NCI-H345 treated with DMSO at 0.1 percent for 48 hours (cell line): ENCODE measurements around the gene HOXC12.

Source experiments
- DNase-seq: peaks from one replicate; lab custom pipeline; 2025; ENCODE audit not compliant: unreplicated experiment; lab: John Stamatoyannopoulos, UW

Gene HOXC12

DNA sequence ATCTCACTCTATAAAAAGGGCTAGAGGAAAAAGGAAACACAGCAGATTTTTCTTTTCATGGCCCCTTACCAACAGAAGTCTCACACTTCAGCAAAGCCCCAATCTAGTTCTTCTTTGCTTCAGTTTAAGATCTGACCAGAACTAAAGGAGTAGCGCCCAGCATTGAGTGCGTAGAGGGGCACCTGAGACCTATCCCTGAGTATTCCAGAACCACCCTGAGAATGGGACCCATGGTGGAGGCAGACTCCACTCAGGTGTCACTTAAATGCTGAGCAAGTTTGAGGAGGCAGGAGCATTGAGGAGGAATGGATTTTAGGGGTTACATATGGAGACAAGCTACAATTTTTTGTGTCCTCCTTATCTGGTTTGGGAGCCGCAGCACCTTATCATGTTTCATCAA lies 16.4 kb downstream of the HOXC12 start:
- DNase-seq: no peak

DNA sequence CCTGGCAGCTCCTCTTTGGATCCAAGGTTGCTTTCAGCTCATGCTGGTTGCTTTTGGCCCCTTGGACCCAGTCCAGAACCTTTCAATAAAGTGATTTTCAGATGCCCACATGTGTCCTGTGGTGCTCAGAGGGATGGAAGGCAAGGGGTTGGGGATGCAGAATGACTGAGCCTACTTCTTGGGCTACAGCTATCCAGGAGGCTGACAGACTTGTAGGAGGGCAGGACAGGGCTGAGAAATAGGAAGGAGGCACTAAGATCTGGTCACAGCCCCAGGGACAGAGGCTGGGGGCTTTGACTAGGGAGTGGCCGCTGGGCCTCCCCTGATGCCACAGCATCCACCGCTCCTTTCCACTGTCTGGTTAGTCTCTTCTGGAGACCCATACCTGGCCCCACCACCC lies 17.0 kb downstream of the HOXC12 start:
- DNase-seq: no peak

DNA sequence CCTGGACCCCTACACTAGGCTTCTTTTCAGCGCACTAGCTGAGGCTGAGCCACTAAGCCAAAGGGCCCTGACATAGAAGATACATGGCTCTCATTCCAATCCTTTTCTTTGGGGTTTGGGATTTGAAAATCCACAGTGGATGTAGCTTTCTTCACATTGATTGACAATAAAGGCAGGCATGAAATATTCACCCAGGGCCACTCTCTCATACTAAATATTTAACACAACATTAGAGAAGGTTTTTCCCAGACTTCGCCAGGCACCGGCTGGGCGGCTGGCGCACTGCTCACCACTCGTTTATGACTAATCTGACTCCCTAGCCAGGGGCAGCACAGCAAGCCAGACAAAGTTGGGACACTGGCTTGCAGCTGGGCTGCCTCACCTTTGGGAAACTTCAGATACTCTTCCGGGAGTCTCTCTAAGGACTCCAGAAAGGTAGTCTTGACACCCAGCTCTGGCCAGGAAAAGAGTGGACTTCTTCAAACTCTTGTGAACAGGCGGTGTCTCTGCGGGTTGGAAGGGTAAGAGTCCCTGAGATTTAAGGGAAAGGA lies 17.5 kb downstream of the HOXC12 start:
- DNase-seq: no peak

DNA sequence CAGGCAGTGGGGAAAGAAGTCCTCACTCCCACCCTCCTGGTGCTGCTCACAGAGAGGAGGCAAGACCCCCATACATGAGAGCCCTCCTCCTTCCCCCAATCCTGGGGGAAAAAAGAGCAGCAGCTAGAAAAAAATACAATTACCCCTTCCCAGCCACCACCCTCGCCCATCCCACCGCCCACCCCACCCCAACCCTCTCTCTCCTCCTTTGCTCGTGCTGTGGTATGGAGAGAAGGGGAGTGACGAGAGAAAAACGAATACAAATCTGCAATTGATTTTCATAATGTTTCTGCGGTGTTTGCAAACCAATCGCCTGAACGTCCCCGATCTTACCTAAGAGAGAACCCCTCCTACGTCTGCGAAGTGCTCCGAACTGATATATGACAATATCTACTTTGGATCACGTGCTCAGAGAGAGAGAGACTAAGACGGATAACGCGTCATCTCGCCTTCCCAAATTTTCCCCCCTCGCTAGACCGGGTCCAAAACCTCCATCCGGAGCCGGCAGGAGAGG lies 18.1 kb downstream of the HOXC12 start, which contains the start of gene HOXC11:
HOXC11 (plus strand) TSS at position 405 of the 514 bp plus-strand sequence. CDS start 116 bp downstream, outside the sequence.
- no peak for DNase-seq

DNA sequence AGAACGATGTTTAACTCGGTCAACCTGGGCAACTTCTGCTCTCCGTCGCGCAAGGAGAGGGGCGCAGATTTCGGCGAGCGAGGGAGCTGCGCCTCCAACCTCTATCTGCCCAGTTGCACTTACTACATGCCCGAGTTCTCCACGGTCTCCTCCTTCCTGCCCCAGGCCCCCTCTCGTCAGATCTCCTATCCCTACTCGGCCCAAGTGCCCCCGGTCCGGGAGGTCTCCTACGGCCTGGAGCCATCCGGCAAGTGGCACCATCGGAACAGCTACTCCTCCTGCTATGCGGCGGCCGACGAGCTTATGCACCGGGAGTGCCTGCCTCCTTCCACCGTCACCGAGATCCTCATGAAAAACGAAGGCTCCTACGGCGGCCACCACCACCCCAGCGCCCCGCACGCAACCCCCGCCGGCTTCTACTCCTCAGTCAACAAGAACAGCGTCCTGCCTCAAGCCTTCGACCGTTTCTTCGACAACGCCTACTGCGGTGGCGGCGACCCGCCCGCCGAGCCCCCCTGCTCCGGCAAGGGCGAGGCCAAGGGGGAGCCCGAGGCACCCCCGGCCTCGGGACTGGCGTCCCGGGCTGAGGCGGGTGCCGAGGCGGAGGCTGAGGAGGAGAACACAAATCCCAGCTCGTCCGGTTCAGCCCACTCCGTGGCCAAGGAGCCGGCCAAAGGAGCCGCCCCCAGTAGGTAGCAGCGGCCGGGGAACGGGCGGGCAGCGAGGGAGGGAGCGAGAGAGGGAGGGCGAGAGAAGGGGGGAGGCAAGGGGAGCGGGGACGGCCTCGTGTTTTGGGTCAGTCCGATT lies 18.7 kb downstream of the HOXC12 start:
- DNase-seq: no peak

DNA sequence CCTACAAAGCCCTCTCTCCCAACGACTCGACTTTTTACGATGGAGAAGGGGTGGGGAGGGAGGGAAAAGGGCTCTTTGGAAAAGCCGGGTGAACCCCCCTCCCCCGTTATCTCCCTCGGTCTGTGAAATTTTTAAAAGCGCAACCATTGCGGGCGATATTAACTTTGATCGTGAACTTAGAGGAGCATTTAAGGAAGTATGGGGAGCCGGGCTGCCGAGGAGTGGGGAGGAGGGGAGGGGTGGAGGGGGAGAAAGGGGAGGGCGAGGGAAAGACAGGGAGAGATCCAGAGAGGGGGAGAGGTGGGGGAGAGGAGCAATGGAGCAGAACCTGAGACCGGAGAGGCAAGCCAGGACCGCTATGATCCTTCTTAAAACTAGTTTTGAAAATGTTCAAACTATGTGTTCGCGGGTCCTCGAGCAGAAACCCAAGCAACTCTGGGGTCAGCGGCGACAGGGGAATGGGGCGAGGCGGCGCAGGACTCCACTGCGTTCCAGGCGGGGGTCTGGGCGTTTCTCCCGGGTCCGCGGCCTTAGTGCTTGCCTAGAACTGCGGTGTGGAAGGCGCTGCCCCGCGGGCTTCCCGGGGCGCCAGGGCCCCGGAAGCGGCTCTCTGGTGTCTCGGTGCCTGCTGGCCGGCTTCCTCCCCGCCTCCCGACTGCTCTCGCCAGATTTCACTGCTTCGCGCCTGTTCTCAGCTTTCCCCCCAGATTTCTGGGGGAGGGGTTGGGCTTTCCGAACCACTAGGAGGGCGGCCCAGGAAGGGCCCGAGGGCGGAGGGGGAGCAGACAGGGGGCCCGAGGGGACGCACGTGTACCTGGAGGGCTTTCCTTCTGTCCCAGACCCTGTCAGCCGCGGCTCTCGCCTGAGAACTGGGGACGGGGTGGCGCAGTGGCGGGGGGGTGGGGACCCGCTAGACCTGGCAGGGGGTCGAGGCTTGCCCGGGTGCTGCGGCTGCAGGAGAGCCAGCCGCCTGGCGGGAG lies 19.7 kb downstream of the HOXC12 start, which contains the start of gene HOTAIR:
HOTAIR (minus strand) TSS at position 871 of the 980 bp plus-strand sequence.
- no peak for DNase-seq

DNA sequence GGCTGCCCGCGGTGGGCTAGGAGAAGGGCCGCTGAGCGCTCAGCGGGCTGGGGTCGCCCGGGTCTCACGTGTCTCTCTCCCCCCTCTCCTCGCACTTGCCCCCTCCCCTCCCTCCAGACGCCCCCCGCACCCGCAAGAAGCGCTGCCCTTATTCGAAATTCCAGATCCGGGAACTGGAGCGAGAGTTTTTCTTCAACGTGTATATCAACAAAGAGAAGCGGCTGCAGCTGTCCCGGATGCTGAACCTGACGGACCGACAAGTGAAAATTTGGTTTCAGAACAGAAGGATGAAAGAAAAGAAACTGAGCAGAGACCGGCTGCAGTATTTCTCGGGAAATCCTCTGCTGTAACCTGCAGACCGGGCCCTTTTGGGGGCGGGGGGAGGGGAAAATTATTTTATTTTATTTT lies 20.4 kb downstream of the HOXC12 start:
- no peak for DNase-seq

DNA sequence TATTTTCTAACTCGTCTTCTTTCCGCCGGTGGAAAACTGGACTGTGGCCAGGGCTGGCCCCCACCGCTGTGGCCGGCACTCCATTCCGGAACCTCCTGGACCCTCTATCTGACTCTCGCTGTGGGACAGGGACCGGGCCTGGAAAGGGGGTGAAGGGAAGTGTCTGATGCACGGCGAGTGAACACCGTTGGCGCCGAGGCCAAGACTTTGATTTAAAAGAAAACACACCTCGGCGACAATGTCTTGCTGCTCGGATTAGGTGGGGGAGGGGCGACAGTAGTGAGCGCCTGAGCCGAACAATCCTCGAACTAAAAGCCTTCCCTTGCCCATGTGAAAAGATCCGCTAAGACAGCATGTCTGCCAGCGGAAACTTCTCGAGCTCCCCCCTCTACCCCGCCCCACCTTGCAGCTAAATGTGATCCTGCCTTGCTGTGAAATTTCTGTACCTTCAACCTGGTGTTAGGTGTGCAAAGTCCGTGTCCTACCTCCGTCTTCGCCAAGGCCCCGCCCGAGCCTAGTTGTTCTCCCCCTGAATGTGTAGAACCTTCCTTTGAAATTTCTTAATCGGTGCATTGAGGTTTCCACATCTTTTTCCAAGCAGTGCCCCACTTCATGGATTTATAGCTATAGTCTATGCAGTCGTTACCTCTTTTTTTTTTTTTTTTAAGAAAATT lies 20.9 kb downstream of the HOXC12 start:
- DNase-seq: no peak

DNA sequence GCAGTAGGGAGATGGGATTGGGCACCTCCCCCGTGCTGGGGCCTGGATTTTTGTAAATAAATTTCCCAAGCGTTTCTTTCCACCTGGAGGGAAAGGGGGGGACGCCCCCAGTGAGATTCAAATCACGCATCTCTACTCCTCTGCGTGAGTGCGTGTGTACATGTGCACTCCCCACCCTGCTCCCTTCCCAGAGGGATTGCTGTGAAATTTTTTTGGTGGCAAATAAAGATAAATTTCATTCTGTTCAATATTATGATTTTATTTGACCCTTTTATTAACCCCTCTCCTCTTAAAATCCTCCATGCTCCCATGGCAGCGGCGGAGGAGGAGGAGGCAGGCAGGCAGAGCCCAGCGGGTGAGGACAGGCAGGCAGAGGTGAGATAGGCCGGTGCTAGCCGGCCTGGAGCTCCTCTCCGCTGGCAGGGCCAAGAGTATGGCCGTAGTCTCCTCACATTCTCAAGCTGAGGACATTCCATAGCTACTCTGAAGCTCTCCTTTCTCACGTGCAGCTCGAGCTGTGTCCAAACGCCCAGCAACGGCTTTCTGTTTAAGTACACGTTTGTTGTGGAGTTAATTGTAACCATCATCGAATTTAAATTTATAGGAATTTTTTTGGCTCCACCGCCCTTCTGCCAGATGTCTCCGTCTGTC lies 21.6 kb downstream of the HOXC12 start:
- DNase-seq: no peak

DNA sequence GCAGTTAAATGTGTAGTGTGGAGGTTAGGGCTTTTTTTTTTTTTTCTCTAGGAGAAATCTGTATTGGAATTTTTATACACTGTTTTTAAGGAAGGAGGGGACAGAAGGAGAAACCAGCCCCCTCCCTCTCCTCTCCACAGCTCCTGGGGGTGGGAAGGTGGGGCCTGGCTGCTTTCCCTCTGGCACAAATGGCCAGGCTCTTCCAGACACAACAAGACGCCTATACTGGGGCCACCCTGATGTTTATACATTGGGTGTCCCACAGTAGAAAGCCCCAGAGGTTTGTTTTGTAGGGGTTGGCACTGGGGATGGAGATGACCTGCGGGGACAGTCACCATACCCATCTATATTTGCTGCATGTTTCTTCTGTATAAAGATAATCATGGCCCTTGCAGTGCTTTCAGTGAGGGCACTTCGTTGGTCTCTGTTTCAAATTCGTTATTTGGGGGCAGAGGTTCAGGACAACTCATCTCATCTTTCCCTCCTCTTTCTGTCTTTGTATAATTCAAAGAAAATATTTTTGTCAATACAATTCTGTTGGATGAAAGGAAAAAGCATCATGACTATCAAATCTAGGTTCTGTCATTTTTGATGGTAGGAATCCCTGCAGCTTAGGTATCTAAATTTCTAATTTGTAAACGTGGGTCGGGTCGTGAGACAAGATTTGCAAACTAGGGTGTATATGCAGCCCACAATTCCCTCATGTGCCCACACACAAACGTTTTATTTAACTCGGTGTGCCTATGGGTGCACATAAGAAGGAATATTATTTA lies 22.3 kb downstream of the HOXC12 start:
- DNase-seq: no peak

DNA sequence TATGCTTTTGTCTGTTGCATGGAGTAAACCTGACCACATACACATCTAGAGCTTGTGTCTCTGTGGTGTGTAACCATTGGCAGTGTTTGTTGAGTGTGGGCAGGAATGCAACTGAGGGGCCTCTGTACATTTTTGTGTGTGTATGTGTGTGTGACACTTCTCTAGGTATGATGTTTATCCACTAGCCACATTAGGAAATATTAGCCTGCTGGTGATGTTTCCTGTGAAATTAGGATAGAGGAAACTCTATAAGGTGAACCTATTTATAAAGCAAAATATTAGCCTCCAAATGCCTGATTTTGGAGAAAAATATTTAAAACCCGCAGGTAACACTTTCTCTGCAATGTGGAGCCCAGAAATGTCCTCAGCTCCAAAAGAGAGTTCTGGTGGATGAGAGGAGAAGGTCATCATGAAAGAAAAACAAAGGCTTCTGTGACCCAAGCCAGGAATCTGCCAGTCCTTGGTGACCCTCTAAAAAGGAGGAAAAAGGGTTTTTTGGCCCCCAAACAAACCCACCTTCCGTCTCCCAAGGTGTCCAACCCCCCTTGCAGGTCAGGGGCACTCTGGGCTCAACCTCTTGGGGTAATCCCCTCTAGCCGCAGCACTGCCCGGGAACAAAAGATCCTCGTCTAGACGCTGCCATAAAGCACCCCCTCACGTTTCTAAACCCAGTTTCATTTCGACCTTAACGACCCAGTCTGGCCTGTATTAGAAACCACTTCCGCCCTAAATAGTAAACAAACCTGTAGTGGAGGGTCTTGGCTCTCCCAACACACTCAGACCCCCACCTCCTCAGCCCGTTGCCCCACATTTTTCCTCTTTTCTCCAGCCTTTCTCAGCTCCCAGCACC lies 23.1 kb downstream of the HOXC12 start:
- no peak for DNase-seq

DNA sequence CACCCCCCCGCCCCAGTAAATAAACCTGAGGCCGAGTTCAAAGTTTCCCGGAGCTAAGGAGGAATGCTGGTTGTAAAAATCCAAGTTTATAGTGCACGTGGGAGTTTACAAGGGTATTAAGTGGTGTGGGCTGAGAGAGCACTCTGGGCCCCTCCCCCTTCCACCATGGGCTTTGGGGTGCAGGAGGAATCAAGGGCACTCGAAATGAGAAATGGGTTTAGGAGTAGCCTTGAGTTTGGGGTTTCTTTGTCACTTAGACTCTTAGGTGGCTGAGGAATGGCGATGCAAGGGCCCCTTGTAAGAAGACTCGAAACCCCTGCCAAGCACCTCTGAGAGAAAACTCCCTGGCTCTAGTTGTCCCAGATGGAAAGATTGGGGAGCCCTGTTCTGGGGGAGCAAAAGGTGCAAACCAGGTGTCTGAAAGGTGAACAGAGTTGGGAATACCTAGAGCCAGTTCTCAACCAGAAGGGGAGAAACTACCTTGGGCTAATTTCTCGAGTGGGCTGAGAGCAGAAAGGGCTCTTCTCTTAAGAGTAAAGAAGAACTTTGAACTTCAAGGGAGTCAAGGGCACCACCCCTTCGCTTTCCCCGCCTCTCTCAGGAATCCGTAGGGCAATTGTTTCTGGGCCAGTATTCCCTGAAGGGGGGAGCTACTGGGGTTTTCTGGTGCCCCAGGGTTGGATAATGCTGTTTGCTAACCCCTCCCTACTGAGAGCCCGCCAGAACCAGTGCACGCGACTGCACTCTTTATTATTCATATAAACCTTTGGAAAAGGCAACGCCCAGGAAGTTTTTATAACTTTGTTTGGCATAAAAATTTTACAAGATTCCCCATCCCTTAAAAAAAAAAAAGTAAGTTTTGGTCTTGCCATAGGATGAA lies 24.0 kb downstream of the HOXC12 start:
- DNase-seq: no peak

DNA sequence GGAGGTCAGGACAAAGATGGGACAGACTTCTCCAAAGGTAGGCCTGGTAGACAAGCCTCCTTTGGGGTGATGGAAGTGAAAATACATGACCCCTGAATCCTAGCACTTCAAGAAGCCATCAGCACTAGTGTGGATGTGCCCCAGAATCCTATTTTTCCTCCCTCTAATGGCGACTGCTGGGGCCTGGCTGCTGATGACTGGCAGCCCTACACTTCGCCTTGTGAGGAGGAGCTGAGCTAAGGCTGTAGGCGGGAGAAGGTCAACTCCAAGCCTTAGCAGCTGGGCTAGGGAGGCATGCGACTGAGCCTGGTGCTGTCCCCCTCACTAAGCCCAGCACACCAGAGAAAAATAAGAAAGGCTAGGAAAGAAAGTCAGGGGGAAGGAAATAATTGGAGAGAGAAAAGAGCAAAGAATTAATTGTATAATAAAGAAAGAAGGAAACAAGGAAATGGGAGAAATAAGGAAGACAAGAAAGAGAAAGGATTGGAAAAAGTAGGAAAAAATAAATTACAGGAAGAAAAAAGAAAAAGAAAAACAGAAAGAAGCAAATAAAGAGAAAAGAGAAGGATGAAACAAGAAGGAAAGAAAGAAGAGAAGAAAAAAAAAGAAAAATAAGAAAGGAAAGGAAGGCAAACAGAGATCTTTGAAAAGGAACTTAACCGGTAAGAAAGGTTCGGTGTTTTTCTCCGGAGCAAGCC lies 25.6 kb downstream of the HOXC12 start:
- DNase-seq: no peak

DNA sequence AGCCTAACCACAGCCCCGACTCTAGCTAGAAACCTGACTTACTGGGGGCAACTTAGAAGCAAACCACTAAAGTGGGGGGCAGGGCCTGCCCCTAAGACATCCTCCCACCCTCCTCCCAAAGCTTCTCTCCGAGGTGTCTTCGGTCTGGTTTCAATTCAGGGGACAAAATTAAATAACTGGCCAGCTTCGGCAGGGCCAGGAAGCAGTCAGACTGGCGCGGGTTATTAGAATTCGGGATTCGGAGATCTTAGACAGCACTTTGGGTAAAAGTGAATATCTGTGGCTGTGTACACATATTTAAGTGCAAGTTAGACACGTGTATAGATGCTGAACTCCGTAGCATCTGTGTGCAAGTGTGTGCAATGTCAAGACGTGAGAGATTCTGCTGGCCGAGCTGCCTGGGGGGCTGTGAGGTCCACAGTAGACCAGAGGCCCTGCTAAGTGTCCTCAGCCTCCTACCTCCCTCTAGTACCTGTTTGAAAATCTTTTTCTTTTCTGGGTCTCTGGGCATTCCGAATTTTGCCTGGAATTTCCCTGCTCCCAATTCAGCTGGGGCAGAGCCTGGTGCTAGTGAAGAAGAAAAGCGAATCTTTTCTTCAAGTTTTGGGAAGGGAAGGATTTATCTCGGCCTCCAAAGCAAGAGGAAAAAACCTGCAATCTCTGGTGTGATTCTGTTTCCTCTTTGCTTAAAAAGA lies 26.2 kb downstream of the HOXC12 start:
- DNase-seq: no peak

DNA sequence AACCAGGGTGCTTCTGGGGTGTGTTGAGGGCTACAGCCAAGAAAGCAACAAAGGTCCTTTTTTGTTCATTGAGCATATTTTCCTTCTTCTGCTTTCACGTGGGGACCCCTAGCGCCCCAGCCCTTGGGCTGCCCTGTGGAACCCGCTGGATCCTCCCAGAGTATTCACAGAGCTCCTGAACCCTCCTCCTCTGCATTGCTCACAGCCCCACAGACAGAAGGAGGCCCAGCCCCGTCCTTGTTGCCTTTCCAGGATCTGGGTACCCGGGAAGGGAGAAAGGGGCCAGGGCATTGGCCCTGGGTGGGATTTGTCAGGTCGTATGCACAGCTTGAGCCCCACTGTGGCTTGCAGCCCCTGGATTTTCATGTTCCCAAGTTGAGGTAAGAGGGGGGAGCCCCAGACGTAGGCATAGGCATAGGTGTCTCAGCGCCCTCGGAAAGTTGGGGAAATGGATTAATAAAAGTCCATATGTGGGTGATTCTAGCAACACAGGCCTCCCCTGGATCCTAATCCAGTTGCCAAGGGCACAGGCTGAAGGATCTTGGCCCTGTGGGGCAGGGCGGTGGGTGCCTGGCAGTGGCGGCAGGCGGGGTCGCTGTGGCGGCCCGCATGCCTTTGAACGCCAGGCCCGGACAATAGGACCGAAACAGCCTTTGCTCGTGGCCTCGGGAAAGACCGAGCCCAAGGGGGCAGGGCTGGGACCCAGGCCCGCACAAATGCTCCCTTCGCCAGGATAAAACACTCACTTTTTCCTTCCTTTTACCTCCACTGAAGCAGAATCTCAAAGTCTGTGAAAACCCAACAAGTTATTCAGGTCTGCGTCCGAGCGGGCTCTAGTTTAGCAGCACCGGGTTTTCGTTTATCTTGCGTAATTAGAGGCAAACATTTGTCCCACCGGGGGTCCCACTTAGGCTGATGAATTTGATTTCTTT lies 27.2 kb downstream of the HOXC12 start:
- DNase-seq: no peak
